ENCODE results near the gene LAD1.

- no peak for TF ChIP-seq EZH2 (IDR thresholded peaks at IDR 0.05; ENCODE audit: insufficient read depth, poor library complexity, severe bottlenecking)
- no peak for TF ChIP-seq EZH2phosphoT487 (IDR thresholded peaks at IDR 0.05; ENCODE audit: insufficient read depth, low read depth)
These were observed 7.9 kb downstream of the LAD1 start for GRCh38 chr1:201391225-201391624.
